ENCODE data around the gene VEZT.
"Not testable (repeated sequence)": the region's sequence is repeated elsewhere in the genome, so short reads cannot be mapped to it uniquely, and the experiment has no call there.

The VEZT gene

DNA sequence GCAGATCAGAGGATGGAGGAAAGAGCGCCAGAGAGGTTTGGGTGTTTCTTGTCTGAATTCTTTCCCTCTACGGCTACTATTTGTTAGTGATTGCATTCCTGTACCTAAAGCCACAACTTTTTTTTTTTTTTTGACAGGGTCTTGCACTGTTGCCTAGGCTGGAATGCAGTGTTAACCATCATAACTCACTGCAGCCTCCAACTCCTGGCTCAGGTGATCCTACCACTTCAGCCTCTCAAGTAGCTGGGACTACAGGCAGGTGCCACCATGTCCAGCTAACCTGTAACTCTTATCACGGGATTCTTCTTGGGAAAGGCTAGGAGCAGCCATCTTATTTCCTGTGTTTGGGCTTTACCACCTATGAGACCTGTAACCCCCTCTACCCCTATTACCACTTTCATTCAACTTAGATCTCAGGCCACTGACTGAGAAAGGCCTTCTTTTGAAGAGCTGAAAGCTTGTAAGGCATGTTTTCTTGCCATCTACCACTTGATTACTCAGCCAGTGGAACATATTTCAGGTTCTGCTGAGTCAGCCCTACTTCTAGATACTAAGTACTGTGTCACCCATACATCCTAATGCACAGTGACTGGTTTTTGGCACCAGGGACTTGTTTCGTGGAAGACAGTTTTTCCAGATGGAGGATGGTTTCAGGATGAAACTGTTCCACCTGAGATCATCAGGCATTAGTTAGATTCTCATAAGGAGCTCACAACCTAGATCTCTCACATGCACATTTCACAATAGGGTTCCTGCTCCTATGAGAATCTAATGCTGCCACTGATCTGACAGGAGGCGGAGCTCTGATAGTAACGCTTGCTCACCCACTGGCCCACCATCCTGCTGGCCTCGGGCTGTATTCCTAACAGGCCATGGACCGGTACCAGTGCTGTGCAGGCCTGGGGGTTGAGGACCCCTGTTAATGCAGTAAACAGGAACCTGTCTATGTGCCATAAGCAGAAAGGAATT is 6.9 kb downstream of the VEZT start:
- peak; percentile 50 for DNase-seq (ENCODE audit: low spot score)

- no peak for DNase-seq (ENCODE audit: low spot score)
Observed at GRCh38 chr12:95225645-95226212, 8.1 kb downstream of the VEZT start.

DNA sequence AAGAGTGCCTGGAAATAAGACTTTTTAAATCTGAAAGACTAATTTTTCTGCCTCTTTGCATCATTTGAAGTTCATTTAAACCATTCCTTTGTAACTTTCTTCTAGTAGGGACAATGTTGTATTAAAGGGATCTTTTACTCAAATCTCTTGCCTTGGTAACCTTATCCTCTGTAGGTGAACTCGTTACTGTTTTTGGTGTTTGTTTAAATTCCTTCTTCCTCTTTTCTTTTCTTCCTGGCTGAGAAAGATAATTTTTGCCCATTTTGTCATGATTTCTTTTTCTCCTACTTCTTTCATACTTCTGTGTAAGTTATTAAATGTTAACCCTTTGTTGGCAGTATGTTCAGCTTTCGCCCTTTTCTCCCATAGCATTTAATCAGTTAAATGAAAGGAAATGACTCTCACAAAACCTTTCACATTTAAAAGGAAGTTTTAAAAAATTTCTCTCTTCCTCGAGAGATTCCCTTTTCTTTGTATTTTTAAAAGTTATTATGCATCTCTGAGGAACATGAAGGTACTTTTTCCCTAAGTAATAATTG is 10.3 kb downstream of the VEZT start:
- no peak for DNase-seq (ENCODE audit: low spot score)

GRCh38 chr12:95228617-95229016 is 11.0 kb downstream of the VEZT start:
- DNase-seq (ENCODE audit: low spot score): no peak

- no peak for DNase-seq (ENCODE audit: low spot score)
Observed at GRCh38 chr12:95229636-95230035, 12.0 kb downstream of the VEZT start.

DNA sequence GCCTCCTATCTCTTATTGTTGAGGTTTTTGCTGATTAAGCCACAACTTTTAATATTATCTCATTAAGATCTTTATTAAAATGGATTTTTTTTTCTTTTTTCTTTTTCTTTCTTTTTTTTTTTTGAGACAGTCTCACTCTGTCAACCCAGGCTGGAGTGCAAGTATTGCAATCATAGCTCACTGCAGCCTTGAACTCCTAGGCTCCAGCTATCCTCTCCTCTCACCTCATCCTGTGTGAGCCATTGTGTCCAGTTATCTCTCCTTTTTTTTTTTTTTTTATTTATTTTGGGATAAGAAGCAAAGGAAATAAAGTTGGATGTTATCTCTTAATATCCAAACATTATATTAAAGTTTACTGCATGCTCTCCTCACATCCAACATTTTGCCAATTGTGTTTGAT is 12.7 kb downstream of the VEZT start:
- DNase-seq (ENCODE audit: low spot score): no peak

- no peak for DNase-seq (ENCODE audit: low spot score)
Observed at GRCh38 chr12:95231190-95231589, 13.6 kb downstream of the VEZT start.

DNA sequence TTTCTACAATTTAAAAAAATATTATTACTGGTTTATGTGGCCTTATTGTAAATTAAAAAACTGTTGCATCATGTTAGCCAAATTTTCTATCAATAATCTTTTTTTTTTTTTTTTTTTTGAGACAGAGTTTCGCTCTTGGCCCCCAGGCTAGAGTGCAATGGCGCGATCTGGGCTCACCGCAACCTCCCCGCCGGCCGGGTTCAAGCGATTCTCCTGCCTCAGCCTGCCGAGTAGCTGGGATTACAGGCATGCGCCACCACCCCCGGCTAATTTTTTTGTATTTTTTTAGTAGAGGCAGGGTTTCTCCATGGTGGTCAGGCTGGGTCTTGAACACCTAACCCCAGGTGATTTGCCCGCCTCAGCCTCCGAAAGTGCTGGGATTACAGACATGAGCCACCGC is 16.6 kb downstream of the VEZT start:
- not testable (repeated sequence) for DNase-seq (ENCODE audit: low spot score)

DNA sequence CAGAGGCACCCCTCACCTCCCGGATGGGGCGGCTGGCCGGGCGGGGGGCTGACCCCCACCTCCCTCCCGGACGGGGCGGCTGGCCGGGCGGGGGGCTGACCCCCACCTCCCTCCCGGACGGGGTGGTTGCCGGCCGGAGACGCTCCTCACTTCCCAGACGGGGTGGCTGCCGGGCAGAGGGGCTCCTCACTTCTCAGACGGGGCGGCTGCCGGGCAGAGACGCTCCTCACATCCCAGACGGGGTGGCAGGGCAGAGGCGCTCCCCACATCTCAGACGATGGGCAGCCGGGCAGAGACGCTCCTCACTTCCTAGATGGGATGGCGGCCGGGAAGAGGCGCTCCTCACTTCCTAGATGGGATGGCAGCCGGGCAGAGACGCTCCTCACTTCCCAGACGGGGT is 18.0 kb downstream of the VEZT start:
- DNase-seq (ENCODE audit: low spot score): not testable (repeated sequence)

GRCh38 chr12:95237315-95237714 is 19.7 kb downstream of the VEZT start:
- no peak for DNase-seq (ENCODE audit: low spot score)

DNA sequence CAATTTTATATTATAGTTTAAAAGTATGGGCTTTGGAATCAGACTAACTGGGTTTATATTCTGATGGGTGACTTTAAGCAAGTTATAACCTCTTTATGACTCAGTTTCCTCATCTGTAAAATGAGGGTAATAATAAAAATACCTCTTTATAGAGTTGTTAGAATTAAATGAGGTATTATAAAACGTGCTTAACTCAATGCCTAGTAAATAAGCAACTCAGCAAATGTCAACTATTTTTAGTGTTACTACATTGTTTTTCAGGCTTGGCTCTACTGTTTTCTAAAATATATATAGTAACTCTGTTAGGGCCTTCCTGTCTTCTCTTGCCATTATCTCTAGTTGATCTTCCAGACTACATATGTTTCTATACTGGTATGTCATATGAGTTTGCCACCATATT is 20.5 kb downstream of the VEZT start:
- no peak for DNase-seq (ENCODE audit: low spot score)

GRCh38 chr12:95239216-95239615 is 21.6 kb downstream of the VEZT start:
- DNase-seq (ENCODE audit: low spot score): no peak

DNA sequence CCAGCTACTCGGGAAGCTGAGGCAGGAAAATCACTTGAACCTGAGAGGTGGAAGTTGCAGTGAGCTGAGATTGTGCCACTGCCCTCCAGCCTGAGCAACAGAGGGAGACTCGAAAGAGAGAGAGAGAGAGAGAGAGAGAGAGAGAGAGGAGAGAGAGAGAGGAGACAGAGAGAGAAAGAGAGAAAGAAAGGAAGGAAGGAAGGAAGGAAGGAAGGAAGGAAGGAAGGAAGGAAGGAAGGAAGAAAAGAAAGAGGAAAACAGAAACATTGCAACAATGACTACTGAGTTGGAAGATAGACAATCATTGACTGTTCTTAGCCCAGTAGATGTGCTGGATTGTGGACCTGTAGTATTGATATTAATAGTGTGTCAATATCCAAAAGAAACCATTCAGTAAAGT is 22.2 kb downstream of the VEZT start:
- not testable (repeated sequence) for DNase-seq (ENCODE audit: low spot score)

- DNase-seq (ENCODE audit: low spot score): no peak
Observed at GRCh38 chr12:95240556-95240955, 22.9 kb downstream of the VEZT start.

GRCh38 chr12:95241138-95241537 is 23.5 kb downstream of the VEZT start:
- DNase-seq (ENCODE audit: low spot score): not testable (repeated sequence)

GRCh38 chr12:95241761-95242506 is 24.3 kb downstream of the VEZT start:
- no peak for DNase-seq (ENCODE audit: low spot score)

- DNase-seq (ENCODE audit: low spot score): no peak
Observed at GRCh38 chr12:95243497-95244183, 26.0 kb downstream of the VEZT start.

DNA sequence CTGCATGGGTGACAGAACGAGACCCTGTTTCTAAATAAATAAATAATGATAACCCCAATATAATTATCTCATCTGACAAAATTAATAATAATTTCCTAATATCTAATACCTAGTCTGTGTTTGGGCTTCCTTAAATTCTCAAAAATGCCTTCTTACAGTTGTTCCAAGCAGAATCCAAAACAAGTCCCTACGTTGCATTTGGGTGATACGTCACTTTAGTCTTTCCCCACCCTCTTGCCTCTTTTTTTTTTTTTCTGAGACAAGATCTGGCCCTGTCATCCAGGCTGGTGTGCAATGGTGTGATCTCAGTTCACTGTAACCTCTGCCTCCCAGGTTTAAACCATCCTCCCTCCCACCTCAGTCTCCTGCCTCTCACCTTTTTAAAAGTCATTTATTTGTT is 26.7 kb downstream of the VEZT start:
- no peak for DNase-seq (ENCODE audit: low spot score)

DNA sequence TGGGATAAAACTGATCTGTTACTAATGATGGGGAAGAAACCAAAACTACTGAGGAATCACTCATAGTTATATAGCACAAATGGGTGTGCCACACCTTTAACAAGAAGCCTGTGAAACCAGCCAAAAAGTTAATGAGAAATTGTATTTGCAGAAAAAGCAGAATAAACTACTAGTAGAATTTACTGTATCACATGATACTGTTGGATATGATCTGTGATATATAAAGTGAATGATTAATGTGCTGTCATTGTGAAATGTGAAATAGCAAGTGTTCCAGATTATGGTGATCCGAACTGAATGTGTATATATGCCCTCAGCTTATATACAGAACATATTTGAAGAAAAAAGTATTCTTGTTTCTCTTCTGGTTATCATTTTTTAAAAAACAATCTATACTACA is 30.5 kb downstream of the VEZT start:
- no peak for DNase-seq (ENCODE audit: low spot score)

DNA sequence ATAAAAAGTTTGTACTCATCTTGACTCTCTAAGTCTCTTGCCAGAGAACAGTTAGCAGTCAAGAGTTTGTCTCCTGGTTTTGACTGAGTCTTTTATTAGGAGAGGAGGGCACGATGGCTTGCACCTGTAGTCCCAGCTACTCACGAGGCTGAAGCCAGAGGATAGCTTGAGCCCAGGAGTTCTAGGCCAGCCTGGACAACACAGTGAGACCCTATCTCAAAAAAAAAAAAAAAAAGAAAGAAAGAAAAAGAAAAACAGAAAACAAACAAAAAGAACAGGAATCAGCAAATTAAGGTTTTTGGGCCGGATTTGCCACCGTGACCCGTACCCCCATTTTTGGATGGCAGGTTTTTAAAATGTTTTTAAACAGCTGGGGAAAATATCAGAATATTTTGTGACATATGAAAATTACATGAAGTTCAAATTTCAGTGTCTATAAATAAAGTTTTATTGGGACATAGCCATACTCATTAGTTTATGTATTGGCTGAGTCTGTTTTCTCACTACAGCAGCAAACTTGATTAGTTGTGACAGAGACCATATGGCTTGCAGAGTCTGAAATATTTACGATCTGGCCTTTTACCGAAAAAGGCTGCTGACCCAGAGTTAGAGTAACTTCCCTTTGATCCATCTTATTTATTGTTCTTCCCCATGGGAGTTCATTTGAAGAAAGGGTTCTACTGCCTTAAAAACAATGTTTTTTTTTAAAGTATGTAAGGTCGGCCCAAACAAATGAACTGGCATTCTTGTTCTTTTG is 31.2 kb downstream of the VEZT start:
- no peak for DNase-seq (ENCODE audit: low spot score)

DNA sequence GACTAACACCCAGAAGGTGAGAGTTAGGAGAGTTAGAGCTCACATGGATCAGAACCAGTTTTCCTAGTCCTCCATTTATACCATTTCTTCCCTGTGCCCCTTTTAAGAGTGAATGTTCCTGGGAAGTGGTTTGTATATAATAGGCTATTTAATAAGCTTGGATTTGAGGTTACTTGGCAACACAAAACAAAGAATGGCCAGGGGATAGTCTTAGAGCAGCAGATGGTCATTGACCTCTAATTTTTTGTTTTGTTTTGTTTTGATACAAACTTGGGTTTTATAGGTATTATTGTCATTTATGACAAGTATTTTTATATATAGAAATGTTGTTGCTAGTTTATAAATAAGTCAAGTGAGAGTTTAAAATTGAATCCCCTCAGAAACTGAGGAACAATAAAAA is 35.8 kb downstream of the VEZT start:
- no peak for DNase-seq (ENCODE audit: low spot score)

All from kidney tubule cell (primary cell).